Psoas muscle (tissue), 8 donors: ENCODE results near the gene ANKRD28. TPM values are rescaled to one million over a fixed set of nuclear protein-coding genes. Genes with fewer than 3 reads are reported as not detected.

Source experiments
- ATAC-seq, 4 donors: fragments of 200-7000 bp; cut with Tn5 transposase; one replicate each; pipeline ENCODE4 v1.9.1; 2020; ENCODE audit warnings: moderate library complexity in 3 of 4, mild to moderate bottlenecking in 2 of 4
- DNase-seq, 2 donors: peaks; one replicate each; pipeline ENCODE4 v3.0.0-alpha.2; 2020
- H3K27ac ChIP-seq: fragments of 200-600 bp; one replicate; pipeline ENCODE4 v1.8.0; 2022
- H3K27me3 ChIP-seq, 3 donors: fragments of 200-600 bp in 1 of 3; one replicate each; pipeline versions ENCODE4 v1.6.1 to v1.8.0; 2013 to 2022; ENCODE audit warnings: low read length in 2 of 3, mild to moderate bottlenecking in 2 of 3, moderate library complexity in 1 of 3; ENCODE audit not compliant: insufficient read depth in 3 of 3
- H3K36me3 ChIP-seq, 2 donors: fragments of 200-600 bp in 1 of 2; one replicate each; pipeline versions ENCODE4 v1.6.1 to v1.8.0; 2013 to 2022; ENCODE audit warnings: low read depth in 1 of 2, mild to moderate bottlenecking in 1 of 2, moderate library complexity in 1 of 2; ENCODE audit not compliant: insufficient read depth in 1 of 2
- H3K4me1 ChIP-seq: fragments of 200-600 bp; one replicate; pipeline ENCODE4 v1.8.0; 2022
- H3K4me3 ChIP-seq: fragments of 200-600 bp; one replicate; pipeline ENCODE4 v1.8.0; 2022; ENCODE audit warnings: mild to moderate bottlenecking
- H3K9me3 ChIP-seq: fragments of 200-600 bp; one replicate; pipeline ENCODE4 v1.8.0; 2022
- WGBS, 3 donors: extraction: QIAGEN DNeasy Blood & Tissue Kit; methylation state at CpG; one replicate each; pipeline versions ENCODE4 v1.1.6 to v1.1.7; 2013; 5-methylcytosine and 5-hydroxymethylcytosine counted together
- intact Hi-C, 2 donors: fragments of 100-400 bp; cut with DNase I; formaldehyde crosslinking; loops; one replicate each; pipeline versions ENCODE4 v1.11.0 to v1.14.2; 2022
- polyA plus RNA-seq, 3 donors: library from polyadenylated mRNA; stranded (reverse); fragments of 200-250 nt; gene quantifications; one replicate each; pipeline ENCODE4 v1.2.3, GENCODE V29; 2013
- total RNA-seq, 4 donors: library from RNA; stranded (reverse); fragmentation: NEBNext Ultra II Directional in 2 of 4; extraction: Animal tissue kit (Norgen Biotek cat#: 25700) in 2 of 4; gene quantifications; one replicate each; pipeline versions ENCODE4 v1.2.1 to v1.2.4, GENCODE V29; 2021 to 2023
- TF ChIP-seq, protein P1 (sequence below): fragments of 200-600 bp; IDR thresholded peaks from one replicate; pipeline ENCODE4 v1.8.0; 2022; ENCODE audit warnings: antibody characterized with exemption
- donor health status: healthy with polysubstance abuse.
- donor health status: DM: no; HTN: no; CAD: no; lungs with moderate emphysema.
- donor health status: Bipolar disorder and iron deficiency.
- donor health status: healthy.
- donor health status: DM: yes; HTN: yes; CAD: no.
- donor health status: DM: no; HTN: no; CAD: no.
- donor health status: DM: no; HTN: no; CAD: no.
- donor health status: DM: yes; HTN: yes; CAD: no.

Gene ANKRD28
- total and polyA plus RNA-seq, 7 donors, result 32.4 to 90.8 (median 69.3) TPM

DNA sequence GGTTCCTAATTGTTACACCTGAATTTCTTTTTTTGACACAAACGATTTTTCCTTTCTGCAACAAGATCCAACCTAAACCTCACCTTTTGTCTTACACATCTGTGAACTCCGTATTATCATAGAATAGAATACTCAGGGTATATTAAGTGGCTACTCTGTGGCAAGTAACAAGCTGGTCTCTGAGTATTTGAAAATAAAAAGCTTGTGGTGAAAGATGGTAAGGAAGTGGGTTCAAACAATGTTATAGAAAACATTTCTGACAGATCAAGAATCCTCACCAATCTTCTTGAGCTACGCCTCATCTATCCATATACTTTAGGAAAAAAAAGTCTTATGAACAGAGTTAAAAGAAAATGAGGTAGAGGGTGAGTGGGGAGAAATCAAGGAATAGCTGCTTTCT, 3.5 kb upstream of the ANKRD28 start:
- H3K36me3 ChIP-seq, result no peaks in the 10 kb centered on the region
- H3K27ac ChIP-seq, result peak overlapping the region; percentile 44
- H3K4me1 ChIP-seq, result peaks cover 42% of the 10 kb centered on the region
- H3K4me3 ChIP-seq, result no peak overlapping the region
- intact Hi-C loops, result no loop called here
- ATAC-seq (no peak), DNase-seq (no peak)
- 87 to 94% (median 91%) methylated on average over 3 of the region's 3 CpGs for WGBS, 3 donors
- TF ChIP-seq, protein P1, sequence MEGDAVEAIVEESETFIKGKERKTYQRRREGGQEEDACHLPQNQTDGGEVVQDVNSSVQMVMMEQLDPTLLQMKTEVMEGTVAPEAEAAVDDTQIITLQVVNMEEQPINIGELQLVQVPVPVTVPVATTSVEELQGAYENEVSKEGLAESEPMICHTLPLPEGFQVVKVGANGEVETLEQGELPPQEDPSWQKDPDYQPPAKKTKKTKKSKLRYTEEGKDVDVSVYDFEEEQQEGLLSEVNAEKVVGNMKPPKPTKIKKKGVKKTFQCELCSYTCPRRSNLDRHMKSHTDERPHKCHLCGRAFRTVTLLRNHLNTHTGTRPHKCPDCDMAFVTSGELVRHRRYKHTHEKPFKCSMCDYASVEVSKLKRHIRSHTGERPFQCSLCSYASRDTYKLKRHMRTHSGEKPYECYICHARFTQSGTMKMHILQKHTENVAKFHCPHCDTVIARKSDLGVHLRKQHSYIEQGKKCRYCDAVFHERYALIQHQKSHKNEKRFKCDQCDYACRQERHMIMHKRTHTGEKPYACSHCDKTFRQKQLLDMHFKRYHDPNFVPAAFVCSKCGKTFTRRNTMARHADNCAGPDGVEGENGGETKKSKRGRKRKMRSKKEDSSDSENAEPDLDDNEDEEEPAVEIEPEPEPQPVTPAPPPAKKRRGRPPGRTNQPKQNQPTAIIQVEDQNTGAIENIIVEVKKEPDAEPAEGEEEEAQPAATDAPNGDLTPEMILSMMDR, result no peak
- no peaks in the 10 kb centered on the region for H3K9me3 ChIP-seq
- H3K27me3 ChIP-seq, result no peaks in the 10 kb centered on the region

GRCh38 chr3:15800780-15801179, 3.0 kb upstream of the ANKRD28 start:
- no peak for ATAC-seq
- DNase-seq, result no peak

GRCh38 chr3:15800327-15800726, 2.5 kb upstream of the ANKRD28 start:
- Histone ChIP-seq H3K27ac (peak overlapping the region; percentile 44), H3K9me3 (no peaks in the 10 kb centered on the region), H3K36me3 (no peaks in the 10 kb centered on the region), H3K27me3 (no peaks in the 10 kb centered on the region), H3K4me1 (peaks cover 33% of the 10 kb centered on the region), H3K4me3 (no peak overlapping the region)
- TF ChIP-seq, protein P1, result no peak
- intact Hi-C loops, result no loop called here
- no peak for DNase-seq
- ATAC-seq, result peak in 1 of 4 donors; percentile 18

More at GRCh38 chr3:15800780-15801179, 3.0 kb upstream of the ANKRD28 start:
- Histone ChIP-seq H3K36me3 (no peaks in the 10 kb centered on the region), H3K4me3 (no peak overlapping the region), H3K27me3 (no peaks in the 10 kb centered on the region), H3K27ac (peak overlapping the region; percentile 44), H3K9me3 (no peaks in the 10 kb centered on the region), H3K4me1 (peaks cover 38% of the 10 kb centered on the region)
- TF ChIP-seq, protein P1, result no peak
- intact Hi-C loops, result no loop called here

DNA sequence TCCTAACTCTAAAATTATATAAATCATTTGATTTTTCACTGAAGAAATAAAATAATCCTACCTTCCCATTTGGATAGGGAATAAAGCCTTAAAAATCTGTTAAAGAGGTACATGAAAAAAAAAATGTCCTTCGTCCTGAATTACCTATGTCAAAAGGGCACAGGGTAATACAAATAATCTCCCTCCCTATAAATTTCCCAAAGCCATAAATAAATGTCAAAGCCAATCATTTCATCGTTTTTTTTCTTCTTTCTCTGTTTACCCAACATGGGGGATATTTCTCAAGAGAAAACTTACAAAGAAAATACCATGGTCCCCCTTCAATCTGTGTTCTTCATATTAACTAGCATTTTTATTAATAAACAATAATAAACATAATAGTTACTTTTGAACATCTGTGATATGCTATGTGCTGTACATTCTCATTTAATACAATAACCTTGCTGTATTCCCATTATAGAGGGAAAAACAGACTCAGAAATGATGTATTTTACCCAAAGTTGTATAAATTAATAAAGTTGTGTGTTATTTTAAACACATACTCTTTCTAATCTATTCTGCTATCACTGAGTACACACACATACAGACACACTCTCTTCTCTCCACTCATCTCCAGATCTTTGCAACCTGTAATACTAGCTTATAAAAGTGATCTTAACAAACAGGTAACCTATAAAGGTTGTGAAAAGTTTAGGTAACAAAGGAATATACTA, 910 bp upstream of the ANKRD28 start:
- WGBS, 3 donors, result 39 to 57% (median 44%) methylated on average over 2 of the region's 2 CpGs

More for the DNA sequence above, 910 bp upstream of the ANKRD28 start:
- H3K36me3 ChIP-seq, result no peaks in the 10 kb centered on the region
- TF ChIP-seq, protein P1, result no peak
- peak overlapping the region; percentile 86 for H3K27ac ChIP-seq
- no peaks in the 10 kb centered on the region for H3K27me3 ChIP-seq
- intact Hi-C loops, result no loop called here
- DNase-seq (no peak), ATAC-seq (no peak)
- H3K9me3 ChIP-seq, result no peaks in the 10 kb centered on the region
- H3K4me1 ChIP-seq, result peaks cover 19% of the 10 kb centered on the region
- H3K4me3 ChIP-seq, result peak overlapping the region; percentile 65
